ENCODE results near the gene KIF20B.

GRCh38 chr10:89773081-89773480, 71.7 kb downstream of the KIF20B start:
- TF ChIP-seq CTCF (IDR thresholded peaks at IDR 0.05) (no peak), POLR2AphosphoS5 (IDR thresholded peaks at IDR 0.05) (no peak)
